NCI-H524 (cell line): ENCODE results near the gene NET1.

Source experiments
- DNase-seq, 2 experiments: peaks; one replicate each; lab custom pipeline; 2025; lab: John Stamatoyannopoulos, UW

The NET1 gene

GRCh38 chr10:5502571-5503476, 90.5 kb downstream of the NET1 start:
- no peak for DNase-seq

- no peak for DNase-seq
Measured at GRCh38 chr10:5503477-5503835, 91.1 kb downstream of the NET1 start.

- no peak for DNase-seq
Measured at GRCh38 chr10:5504146-5505072, 92.1 kb downstream of the NET1 start.

- DNase-seq = no peak
Measured at GRCh38 chr10:5506246-5506645, 93.9 kb downstream of the NET1 start.

GRCh38 chr10:5506751-5507648, 94.6 kb downstream of the NET1 start:
- no peak for DNase-seq

- DNase-seq = no peak
Measured at GRCh38 chr10:5507649-5508131, 95.3 kb downstream of the NET1 start.

- no peak for DNase-seq
Measured at GRCh38 chr10:5508161-5508604, 95.8 kb downstream of the NET1 start.
